NCI-H2081 treated with DMSO at 0.1 percent for 48 hours (cell line): Measurements from ENCODE around the gene OR9Q2.
"Not testable (repeated sequence)": the region's sequence is repeated elsewhere in the genome, so short reads cannot be mapped to it uniquely, and the experiment has no call there.

Source experiments
- DNase-seq: peaks from one replicate; lab custom pipeline; 2025; lab: John Stamatoyannopoulos, UW

OR9Q2 gene, protein sequence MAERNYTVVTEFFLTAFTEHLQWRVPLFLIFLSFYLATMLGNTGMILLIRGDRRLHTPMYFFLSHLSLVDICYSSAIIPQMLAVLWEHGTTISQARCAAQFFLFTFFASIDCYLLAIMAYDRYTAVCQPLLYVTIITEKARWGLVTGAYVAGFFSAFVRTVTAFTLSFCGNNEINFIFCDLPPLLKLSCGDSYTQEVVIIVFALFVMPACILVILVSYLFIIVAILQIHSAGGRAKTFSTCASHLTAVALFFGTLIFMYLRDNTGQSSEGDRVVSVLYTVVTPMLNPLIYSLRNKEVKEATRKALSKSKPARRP

GRCh38 chr11:58188770-58189169 lies at the start of gene OR9Q2:
Gene OR9Q2, plus strand, starts transcription at chr11:58189070. Its CDS starts 1,421 bp downstream, at chr11:58190491.
- DNase-seq = no peak

GRCh38 chr11:58142761-58143160 lies 46.1 kb upstream of the OR9Q2 start:
- no peak for DNase-seq

DNA sequence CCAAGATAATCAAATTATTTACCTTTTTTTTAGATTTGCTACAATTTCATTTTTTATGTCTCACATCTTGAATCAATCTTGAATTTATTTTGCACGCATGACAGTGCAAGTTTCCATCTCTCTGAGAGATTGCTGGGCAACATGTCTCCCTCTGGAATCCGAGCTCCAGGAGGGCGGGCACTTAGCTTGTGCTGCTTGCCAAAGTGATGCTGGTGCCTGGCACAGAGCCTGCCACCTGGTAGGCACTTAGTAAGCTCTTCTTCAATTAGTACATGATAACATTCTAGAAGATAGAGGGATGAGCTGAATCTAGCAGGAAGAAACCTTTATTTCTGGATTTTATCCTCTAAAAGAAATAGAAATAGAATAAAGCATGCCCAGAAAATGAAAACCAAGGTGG lies 36.1 kb upstream of the OR9Q2 start:
- no peak for DNase-seq

DNA sequence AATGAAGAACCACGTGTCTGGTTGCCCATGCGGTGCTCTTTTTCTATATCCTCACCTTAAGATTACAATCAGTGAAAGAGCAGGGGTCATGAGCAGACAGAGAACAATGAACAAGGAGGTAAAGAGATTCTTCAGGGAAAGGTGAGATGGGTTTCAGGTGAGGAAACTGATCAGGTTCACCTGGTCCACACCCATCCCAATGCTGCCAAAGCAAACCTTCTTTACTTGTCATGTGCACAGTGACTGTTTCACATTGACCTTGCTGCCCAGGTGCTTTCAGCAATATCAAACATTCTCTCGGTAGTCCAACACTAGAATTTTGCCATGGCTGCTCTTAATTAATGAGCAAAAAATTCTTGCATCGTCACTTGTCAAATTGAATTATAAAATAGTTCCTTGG lies 24.5 kb upstream of the OR9Q2 start:
- DNase-seq = no peak

DNA sequence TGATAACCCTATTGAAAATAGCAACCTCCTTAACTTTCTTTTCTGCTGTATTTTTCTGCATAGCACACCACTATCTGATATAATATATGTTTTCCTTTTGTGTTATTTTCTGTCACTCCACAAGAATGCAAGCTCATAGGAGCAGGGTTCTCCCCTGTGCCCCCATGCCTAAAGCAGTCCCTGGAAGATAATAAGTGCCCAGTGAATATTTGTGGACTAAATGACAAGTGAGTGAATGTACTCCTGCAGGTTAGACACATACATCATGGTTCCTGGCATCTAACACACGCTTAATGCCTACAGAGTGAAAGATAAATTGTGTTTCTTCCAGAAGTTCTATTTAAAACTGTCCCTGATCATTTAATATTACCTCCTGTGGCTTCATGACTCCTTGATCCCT lies 23.9 kb upstream of the OR9Q2 start:
- no peak for DNase-seq

DNA sequence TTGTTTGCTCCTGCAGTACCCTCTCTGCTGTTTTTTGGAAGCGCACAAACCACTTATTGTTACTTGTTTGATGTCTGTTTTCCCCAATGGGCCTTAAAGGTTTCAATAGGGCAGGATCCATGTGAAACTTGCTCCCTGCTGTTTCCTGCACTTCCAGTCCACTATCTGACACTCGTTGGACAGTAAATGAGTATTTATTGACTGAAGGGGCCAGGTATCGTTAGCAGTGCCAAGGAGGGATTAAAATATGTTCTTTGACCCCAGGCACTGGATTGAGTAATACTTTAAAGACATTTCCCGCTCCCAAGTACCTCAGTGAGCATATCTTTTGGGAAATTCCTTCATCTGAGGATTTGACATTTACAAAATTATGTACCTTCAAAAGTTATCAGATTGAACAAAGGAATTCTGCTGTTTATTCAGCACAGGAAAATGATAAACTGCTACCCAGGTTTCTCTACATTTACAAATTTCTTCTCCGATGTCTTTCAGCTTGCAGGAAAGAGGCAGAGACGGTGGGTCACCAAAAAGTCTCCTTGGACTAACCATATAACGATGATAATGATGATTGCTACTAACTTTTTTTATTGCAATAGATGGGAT lies 23.3 kb upstream of the OR9Q2 start:
- no peak for DNase-seq

DNA sequence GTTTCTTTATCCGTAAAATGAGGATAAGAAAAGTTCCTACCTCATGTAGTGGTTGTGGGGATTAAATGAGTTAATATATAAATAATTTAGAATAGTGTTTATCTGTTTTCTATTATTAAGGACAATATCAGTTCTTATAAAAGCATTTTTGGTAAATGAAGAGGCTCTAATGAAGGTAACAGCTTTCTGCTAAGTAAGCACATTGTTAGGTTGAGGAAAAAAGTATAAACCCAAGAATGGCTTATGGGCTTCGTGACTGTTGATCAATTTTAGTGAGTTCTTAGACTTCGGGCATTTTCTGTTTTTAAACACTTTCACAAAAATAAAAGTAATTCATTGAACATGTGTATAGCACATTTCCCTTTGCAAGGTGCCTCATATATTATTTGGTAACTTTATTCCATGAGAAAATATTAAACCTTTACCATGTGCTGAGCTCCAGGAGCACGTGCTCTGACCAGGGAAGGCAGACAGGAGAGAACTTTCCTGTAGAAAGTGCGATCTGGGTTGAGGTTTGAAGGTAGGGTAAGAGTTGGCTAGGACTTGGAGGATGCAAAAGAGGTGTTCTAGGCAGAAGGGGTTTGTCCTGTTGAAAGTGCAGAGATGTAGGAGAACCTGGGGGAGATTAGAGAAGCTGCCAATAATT lies 11.3 kb upstream of the OR9Q2 start:
- DNase-seq = no peak

DNA sequence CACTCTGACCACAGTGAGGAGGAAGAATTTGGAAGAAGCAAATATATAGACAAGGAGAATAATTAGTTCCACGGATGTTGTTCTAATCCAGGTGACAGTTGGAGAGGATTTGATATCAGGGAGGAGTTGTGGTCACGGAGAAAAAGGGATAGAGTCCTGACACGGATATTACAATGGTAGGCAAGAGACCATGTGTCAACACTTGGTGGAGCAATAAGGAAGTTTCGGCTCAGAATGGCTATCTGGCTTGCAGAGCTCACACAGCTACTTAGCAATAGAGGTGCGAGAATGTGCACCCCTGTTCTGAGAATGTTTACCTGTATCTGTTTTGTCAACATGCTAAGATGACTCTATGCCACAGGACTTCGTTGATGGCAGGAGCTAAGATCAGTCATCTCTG lies 10.4 kb upstream of the OR9Q2 start:
- DNase-seq = no peak

DNA sequence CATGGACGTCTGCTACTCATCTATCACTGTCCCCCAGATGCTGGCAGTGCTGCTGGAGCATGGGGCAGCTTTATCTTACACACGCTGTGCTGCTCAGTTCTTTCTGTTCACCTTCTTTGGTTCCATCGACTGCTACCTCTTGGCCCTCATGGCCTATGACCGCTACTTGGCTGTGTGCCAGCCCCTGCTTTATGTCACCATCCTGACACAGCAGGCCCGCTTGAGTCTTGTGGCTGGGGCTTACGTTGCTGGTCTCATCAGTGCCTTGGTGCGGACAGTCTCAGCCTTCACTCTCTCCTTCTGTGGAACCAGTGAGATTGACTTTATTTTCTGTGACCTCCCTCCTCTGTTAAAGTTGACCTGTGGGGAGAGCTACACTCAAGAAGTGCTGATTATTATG lies 9.2 kb upstream of the OR9Q2 start:
- DNase-seq = no peak

DNA sequence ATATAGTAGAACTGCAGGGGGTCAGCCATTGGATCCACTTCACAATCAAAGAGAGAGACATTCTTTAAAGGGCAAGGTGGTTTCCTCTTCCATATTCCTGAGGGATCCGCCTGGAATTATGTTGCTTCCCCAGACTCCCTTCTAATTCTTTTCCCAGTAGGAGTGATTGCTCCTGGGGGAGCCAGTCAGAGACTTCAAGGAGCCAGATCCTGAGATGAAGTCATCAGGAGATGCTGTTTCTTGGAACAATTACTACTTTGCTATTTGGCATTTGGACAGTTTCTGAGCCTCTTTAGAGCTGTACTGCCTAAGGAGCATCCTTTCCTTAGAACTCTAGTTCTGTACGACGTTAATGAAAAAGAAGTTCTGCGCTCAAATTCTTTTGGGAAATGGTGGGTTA lies 1.9 kb upstream of the OR9Q2 start:
- no peak for DNase-seq

- no peak for DNase-seq
Measured at GRCh38 chr11:58192229-58192628, 3.4 kb downstream of the OR9Q2 start.

DNA sequence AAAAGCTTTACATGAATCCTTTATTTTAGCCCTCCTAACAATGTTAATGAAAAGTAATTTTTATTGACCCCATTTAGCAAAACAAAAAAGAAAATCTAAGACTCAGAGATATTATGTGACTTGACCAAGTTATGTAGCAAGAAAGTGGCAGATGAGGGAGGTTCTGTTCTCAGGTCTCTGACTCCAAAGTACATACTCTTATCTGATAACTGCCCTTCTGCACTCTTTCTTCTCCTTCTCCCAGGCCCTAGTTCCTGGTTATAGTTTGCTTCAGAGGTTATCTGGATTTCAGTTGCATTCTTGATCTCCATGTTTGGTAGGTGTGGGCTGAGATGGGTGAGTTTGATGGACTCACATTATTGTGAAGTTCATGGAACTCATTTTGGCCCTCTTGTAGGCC lies 4.5 kb downstream of the OR9Q2 start:
- DNase-seq = no peak

- DNase-seq = no peak
Measured at GRCh38 chr11:58195939-58196338, 7.1 kb downstream of the OR9Q2 start.

DNA sequence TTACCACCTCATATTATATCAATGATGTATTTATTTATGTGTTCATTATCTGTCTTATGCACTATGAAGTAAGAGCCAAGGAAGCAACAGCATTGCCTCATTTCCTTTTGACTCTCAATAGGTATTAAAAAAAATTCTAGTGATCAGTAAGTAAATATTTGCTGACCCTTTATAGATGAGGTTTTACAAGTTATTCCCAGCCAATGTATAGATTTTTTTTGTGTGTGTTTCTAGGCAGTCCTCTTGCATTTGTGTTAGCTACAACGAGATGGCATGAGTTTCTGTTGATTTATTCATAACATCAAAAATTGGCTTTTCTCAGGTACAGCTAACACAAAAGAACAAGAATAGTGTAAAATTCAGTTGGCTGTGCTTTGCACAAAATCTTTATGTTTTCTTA lies 10.4 kb downstream of the OR9Q2 start:
- no peak for DNase-seq

DNA sequence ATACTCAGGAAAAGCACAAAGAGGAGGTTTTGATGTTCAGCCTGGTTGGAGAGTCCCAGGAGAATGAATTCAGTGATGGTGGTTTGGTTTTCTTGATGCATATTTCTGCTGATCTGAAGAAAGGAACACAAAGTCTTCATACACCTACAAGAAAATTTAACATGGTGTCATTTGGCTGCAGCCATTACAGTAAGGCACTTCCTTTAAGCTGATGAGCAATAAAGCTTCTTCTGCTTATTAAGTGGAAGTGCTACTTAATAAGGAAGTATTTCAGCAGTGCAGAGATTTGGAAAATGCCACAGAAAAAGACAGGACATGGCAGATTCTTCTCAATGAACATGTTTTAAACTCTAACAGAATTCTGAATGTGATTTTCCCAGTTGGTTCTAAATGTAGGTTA lies 15.2 kb downstream of the OR9Q2 start, which contains the start of gene OR1S2:
Gene OR1S2 (minus strand): TSS at position 101 of the 400 bp plus-strand sequence. CDS start 0 bp downstream, at position 101.
- DNase-seq = no peak

GRCh38 chr11:58212420-58212819 lies 23.6 kb downstream of the OR9Q2 start, which contains the start of gene OR1S1:
Gene OR1S1, plus strand, starts transcription at chr11:58212720.
- DNase-seq = not testable (repeated sequence)

DNA sequence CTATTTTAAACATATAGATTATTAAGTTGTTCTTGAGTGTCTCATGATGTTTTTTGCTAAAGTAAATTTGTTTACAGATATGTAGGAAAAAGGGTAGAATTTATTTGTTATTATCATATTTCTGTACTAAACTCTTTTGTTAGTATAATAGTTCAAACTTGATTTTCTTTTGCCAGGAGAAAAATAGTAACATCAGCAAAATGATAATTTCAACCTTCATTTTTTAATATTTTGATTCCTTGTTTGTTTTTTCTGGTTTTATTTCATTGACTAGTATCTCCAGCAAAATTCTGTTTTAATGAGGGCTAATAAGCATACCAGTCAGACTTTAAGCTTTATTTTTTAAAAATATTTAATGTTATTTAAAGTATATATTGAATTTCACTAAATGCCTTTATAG lies 27.6 kb downstream of the OR9Q2 start:
- no peak for DNase-seq

- no peak for DNase-seq
Measured at GRCh38 chr11:58222721-58223120, 33.9 kb downstream of the OR9Q2 start.

GRCh38 chr11:58227956-58228615 lies 39.2 kb downstream of the OR9Q2 start:
- DNase-seq = no peak
